22Rv1 (cell line): ENCODE results near the gene CAMK4.

Source experiments
- ZFX ChIP-seq: fragments of 450-650 bp; IDR thresholded peaks from 2 replicates; pipeline ENCODE4 v1.6.1; 2017; ENCODE audit warnings: antibody characterized with exemption, borderline replicate concordance
- TF ChIP-seq, protein P1 (sequence below): fragments of 450-650 bp; IDR thresholded peaks from 2 replicates; pipeline ENCODE4 v1.5.1; 2017; ENCODE audit warnings: mild to moderate bottlenecking

DNA sequence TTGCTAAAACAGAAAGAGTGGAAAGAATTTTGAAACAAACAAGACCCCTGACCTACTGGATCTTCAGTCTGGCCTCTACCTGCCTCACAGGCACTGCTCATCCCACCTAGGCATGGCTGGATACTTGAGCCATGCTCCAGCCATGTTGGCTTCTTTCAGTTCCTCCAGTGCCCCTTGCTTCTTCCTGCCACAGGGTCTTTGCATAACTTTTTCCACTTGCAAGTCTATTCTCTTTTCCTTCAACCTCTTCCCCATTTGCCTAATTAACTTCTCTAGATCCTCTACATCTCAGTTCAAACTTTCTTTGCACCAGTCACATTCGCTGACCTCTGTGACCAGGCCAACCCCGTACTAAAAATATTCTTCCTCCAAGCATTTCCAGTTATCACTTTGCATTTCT is 237.8 kb downstream of the CAMK4 start:
- TF ChIP-seq, protein P1, sequence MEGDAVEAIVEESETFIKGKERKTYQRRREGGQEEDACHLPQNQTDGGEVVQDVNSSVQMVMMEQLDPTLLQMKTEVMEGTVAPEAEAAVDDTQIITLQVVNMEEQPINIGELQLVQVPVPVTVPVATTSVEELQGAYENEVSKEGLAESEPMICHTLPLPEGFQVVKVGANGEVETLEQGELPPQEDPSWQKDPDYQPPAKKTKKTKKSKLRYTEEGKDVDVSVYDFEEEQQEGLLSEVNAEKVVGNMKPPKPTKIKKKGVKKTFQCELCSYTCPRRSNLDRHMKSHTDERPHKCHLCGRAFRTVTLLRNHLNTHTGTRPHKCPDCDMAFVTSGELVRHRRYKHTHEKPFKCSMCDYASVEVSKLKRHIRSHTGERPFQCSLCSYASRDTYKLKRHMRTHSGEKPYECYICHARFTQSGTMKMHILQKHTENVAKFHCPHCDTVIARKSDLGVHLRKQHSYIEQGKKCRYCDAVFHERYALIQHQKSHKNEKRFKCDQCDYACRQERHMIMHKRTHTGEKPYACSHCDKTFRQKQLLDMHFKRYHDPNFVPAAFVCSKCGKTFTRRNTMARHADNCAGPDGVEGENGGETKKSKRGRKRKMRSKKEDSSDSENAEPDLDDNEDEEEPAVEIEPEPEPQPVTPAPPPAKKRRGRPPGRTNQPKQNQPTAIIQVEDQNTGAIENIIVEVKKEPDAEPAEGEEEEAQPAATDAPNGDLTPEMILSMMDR = no peak
- no peak for TF ChIP-seq ZFX
